ENCODE results near the gene SV2C.

- TF ChIP-seq CTCF (conservative IDR thresholded peaks at IDR 0.05; ENCODE audit: low read length): no peak
- no peak for TF ChIP-seq EZH2phosphoT487 (IDR thresholded peaks at IDR 0.05; ENCODE audit: borderline replicate concordance)
Measured at GRCh38 chr5:76114179-76114851, 31.1 kb downstream of the SV2C start.

Measured in Loucy (cell line).